Putamen (tissue), 1 donor: ENCODE data around the gene ZMAT3.
A peak's percentile ranks its signal among the peaks of the same experiment; 100 is the strongest.
"Not testable (repeated sequence)": the region's sequence is repeated elsewhere in the genome, so short reads cannot be mapped to it uniquely, and the experiment has no call there.

ENCODE experiments used
- DNase-seq: peaks from one replicate; pipeline ENCODE4 v3.0.0-alpha.2; 2016; ENCODE audit warnings: low spot score

The ZMAT3 gene, protein sequence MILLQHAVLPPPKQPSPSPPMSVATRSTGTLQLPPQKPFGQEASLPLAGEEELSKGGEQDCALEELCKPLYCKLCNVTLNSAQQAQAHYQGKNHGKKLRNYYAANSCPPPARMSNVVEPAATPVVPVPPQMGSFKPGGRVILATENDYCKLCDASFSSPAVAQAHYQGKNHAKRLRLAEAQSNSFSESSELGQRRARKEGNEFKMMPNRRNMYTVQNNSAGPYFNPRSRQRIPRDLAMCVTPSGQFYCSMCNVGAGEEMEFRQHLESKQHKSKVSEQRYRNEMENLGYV

DNA sequence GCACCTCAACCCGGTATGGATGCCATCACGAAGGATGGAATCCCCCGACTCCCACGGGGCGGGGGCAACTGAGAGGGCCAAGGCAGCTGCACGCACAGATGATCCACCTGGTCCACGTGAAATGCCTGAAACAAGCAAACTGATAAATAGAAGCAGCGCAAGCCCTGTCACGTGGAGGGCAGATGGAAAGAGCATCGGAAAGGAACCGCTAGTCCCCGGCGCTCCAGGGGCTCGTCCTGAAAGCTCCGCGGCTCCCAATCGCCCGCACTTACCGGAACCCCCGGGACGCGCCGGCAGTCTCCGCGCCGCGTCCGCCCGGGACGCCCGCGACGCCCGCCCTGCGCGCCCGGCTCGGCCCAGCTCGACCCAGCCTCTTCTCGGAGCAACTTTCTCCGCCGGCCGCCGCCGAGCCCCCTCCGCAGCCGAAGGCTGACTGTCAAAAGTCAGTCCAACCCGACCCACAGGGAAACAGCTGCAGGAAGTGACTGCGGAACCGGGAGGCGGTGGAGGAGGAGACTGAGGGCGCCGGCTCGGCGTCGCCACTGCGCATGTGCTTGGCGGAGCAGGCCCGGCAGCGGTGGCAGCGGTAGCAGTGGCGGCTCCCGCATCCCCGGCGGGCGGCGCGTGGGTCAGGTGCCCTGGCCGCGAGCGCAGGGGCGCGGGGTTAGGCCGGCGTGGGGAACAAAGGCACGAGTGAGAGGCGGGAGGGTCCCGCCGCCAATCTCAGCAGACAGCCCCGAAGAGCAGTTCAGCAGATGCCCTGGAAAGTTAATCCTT lies at the start of gene ZMAT3:
ZMAT3 (minus strand) TSS at position 487 of the 777 bp plus-strand sequence. CDS start 4,057 bp downstream, outside the sequence.
- DNase-seq, result peak; percentile 90

DNA sequence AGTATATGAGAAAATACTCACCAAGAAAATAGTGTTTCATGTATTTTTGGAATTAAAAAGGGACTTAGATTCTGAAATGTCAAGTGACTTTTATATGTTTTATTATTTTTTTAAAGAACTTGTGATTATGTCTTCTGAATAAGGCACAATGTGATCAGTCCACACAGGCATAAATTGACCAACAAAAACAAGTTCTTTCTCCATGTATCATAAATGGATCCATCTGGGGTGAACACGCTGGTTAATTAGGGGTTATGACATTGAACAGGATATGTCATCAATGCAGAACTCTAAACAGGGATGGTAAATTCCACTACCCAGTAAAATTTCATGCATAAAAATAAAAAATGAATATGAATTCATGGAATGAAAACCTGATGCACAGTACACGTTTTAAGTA lies 45.2 kb upstream of the ZMAT3 start:
- DNase-seq, result no peak

DNA sequence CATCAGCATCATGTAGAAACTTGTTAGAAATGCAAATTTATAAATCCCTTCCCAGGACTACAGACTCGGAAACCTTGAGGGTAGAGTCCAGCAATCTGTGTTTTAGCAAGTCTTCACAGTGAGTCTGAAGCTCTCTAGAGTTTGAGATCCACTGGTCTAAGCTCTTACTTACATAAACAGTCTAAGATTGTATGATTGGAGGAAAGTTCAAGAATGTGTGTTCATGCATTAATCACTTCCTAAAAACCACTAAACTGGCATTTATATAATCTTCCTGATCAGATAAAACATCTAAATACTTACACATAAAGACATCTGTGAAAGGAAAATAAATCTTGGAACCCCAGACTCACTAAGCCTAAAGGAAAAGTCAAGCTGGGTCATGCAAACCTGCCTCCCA lies 43.8 kb upstream of the ZMAT3 start:
- DNase-seq, result not testable (repeated sequence)

DNA sequence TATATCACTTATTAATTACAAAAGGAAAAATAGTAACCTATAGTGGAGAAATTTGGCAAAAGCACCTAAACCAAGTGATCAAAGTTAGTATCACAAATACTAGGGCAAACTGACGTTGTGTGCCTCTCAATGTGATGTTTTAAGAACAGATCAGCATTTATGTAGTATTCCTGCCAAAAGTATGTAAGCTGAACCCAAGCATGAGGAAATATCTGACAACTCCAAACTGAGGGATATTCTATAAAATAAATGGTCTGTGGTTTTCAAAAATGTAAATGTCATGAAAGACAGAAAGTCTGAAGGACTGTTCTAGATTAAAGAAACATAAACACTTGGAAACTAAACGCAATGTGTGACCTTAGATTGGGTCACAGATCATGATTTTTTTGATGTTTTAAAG lies 42.3 kb upstream of the ZMAT3 start:
- no peak for DNase-seq

DNA sequence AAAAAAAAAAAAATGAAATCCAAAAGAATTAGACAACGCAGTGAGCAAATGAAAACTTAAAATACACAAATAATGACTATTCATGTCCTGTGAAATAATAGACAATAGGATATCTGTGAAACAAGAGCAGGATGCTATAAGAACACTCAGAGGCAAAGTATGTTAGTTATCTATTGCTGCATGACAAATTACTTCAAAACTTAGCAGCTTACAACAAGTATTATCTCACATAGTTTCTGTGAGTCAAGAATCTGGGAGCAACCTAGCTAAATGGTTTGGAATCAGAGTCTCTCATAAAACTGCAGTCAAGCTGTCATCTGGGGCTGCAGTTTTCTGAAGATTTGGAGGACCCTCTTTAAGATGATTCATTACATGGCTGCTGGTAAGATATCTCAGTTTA lies 36.5 kb upstream of the ZMAT3 start:
- DNase-seq, result no peak

DNA sequence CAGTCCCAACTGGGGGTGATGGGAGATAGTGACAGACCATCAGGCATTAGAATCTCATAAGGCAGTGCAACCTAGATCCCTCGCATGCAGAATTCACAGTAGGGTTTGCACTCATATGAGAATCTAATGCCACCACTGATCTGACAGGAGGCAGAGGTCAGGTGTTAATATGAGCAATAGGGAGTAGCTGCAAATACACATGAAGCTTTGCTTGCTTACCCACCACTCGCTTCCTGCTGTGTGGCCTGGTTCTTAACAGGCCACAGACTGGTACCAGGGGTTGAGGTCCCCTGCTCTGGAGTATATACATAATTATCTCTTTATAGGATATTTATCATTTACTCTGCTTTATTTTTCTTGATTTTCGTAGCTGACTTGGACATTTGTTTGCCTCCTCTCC lies 36.0 kb upstream of the ZMAT3 start:
- no peak for DNase-seq

DNA sequence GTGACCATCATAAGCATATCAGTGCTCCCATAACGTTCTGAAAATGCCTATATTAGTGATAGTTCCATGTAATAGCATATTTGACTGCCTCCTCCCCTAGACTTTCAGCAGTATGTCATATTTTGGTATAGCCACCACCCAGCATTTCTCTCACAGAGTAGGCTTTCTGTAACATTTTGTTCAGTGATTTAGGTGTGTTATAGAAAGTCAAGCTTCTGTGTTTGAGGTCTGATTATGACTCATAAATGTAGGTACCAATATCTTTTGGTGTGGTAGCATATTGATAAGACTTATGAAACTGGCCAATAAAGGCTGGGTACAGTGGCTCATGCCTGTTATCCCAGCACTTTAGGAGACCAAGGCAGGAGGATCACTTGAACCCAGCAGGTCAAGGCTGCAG lies 34.3 kb upstream of the ZMAT3 start:
- no peak for DNase-seq

DNA sequence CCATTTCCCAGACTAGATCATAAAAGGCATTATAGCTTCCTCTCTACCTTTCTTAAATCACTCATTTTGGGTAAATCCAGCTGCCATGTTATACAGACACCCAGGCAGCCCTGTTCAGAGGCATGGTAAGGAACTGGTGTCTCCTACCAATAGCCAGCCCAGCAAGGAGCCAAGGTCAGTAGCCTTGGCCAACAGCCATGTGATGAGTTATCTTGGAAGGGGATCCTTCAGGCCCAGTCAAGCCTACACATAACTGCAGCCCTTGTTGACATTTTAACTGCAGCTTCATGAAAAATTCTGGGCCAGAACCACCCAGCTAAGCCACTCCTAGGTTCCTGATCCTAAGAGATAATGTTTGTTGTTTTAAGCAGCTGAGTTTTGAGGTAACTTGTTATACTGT lies 29.0 kb upstream of the ZMAT3 start:
- DNase-seq, result no peak

DNA sequence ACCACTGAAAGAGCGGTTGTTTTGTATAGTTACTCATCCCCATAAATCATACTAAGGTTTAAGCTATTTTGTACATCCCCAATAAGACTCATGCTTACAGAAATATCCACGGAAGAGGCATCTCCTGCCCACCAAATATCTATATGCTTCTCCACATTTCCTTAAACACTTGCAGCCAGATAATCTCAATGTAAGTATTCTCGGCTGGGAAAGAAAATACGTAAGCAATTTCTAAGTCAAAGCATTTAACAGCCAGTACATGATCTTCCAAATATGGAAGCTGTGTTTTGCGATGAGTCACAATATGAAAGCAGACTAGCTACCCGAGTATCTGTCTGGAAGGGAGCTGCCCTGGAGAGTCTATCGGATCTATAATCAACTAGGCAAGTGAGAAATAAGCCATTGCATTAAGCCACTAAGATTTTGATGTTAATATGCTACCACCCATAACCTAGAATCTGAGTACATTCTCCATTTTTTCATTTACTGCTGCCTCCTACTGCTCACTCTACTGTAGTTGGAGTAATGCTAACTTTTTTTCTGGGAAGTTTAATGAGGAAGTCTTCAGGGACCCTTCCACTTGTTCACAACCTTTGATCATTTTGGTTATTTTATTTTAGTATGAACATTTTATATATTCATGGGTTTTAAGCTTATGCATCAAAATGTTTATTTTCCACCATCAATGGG lies 26.9 kb upstream of the ZMAT3 start:
- DNase-seq, result no peak

DNA sequence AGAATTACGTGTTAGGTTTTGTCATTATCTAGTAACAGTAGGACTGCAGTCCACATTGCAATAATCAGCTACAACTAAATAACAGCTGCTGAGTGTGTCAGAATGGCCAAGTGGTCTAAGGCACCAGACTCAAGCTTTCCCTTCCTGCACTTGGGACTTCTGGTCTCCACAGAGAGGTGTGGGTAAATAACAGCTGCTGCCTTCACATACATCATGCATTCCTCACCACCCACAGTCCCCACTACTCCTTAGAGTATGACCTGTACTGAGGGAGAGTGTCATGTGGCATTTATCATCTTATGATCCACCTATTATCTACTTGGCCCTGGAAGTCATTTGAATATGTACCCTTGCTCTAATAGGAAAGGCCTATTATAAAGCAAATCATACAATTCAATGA lies 22.2 kb upstream of the ZMAT3 start:
- no peak for DNase-seq

DNA sequence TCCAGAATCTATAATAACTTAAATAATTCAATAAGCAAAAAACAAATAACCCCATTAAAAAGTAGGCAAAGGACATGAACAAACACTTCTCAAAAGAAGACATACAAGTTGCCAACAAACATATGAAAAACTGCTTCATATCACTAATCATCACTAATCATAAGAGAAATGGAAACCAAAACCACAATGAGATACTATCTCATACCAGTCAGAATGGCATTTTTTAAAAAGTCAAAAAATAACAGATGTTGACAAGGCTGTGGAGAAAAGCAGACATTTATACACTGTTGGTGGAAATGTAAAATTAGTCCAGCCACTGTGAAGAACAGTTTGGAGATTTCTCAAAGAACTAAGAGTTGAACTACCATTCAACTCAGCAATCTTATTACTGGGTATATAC lies 19.5 kb upstream of the ZMAT3 start:
- no peak for DNase-seq

DNA sequence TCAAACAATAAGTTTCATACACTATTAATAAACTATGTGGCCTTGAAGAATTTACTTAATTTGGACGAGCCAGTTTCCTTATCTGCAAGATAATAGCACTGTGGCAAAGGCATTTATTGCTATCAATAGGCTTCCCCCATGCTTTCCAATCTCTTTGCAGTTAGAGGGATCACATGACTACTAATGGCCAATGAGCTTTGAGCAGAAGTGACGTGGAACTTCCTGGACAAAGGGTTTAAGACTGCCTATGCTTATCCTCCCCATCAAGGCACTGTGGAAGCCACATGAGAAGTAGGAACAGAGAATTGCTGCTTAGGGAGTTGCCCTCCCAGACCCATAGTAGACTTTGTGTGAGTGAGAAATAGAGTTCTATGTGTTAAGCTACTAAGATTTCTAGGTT lies 16.7 kb upstream of the ZMAT3 start:
- DNase-seq, result no peak

DNA sequence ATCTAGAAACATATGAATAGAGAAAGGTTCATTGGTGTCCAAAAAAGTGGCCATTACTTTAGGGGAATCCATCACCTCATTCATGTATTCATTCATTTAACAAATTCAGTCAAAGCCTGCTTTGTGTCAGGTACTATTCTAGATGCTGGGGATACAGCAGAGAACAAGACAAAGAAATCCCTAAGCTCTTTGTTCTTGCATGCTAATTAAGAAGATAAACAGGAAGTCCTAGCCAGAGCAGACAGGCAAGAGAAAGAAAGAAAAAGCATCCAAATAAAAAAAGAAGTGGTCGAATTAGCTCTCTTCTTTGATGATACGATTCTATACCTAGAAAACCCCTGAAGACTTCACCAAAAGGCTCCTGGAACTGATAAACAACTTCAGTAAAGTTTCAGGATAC lies 12.4 kb upstream of the ZMAT3 start:
- DNase-seq, result no peak

DNA sequence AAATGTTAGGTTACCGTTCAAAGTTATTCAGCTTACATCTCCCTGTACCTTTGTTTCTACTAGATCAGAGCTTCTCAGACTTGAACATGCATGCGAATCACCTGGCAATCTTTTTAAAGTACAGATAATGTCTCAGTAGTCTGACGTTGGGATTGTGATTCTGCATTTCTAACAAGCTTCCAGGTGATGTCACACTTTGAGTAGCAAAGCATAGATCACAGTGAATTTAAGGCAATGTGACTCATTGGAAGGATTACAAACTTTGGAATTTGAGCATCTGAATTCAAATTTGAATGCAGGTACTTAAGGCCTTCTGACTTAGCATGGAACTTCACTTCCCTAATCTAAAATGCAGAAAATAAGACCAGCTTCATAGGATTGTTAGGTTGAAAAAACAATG lies 10.8 kb upstream of the ZMAT3 start:
- DNase-seq, result no peak

DNA sequence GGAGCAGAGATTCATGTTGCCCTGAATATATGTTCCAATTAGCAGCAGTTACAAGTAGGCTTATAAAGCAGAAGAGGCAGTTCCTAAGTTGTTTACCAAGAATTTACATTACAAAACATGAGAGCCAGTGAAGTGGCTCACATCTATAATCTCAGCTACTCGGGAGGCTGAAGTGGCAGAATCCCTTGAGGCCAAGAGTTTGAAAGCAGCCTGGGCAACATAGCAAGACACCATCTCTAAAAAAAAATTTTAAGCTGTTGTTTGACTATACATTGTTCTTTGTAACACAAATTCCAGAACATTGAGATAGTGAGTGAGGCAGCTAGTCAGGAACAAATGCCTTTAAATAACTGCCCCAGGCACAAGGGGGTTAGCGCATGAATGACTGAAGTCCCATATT lies 10.3 kb upstream of the ZMAT3 start:
- no peak for DNase-seq

DNA sequence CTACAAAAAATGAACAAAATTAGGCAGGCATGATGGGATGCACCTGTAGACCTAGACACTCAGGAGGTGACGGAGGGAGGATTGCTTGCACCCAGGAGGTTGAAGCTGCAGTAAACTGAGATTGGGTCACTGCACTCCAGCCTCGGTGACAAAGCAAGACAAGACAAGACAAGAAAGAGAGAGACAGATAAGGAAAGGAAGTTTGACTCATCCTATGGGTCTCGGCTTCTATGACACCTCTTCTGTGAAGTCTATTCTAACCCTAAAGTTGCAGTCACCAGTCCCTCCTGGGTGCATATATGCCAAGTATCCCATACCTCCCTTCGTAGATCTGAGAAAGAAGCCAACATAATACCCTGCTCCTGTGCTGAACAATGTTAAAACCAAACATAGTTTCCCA lies 7.9 kb upstream of the ZMAT3 start:
- DNase-seq, result no peak

DNA sequence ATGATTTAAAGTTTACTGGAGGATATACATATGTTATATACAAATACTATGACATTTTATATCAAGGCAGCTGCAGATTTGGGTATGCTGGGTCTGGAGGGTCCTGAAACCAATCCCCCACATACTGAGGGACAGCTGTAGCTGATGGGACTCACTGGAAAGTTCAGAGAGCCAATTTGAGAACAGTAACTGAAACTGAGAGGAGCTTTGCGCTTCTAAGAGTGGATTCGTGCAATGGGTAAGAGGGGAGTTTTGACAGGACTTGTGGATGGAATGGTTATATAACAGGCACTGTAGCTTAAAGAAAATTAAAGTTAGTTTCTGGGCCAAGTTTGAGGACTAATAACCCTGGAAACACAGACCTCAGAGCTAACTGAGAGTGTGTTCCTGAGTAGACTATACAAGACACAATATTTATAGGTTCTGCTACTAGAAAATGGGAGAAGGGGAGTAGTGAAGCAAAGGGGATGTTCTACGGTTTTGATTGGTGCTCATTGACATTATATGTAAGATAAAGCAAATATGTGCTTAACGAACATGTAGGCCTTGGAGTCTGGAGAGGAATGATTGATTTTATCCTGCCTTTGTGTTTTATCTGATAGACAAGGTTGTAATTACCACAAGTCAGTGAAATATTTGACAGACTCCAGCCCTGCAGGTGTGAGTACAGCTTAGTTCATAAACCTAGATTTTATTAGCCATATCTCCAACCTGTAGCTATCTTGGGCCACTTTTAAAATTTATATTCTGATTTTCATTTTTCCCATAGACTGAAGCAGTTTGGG lies 4.8 kb upstream of the ZMAT3 start:
- no peak for DNase-seq

DNA sequence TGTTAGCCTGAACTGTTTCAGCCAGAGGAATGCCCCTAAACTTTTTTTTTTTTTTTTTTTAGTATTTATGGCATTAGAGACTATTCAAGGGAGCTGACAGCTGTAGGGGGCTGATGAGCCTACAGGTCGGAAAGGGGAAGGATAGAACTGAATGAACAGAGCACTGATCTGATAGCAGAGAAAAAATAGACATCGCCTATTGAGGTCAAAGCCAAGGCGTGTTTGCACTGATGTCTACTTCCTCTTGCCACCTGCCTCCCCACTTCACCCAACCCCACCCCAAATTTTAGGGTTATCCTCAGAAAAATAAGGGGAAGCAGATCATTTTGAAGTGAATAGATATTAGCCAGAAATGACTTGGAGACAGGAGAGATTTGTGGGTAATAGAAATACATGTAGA lies 3.0 kb upstream of the ZMAT3 start:
- DNase-seq, result no peak

DNA sequence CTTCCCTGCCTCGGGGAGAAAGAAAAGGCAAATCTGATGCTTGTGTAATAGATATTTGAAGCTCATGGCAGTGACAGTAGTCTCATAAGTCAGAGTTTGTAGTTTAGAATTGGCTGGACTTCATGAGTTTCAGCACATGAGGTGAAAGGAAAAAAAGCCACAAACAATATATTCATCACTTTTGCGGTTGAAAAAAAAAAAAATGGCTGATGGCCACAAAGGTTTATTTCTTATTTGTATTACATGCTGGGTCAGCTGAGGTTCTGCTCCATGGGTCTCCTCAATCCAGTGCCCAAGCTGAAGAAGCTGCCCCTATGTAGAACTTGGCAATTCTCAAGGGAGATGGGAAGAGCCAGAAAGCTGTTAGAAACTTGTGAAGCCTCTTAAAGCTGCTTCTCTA lies 2.2 kb upstream of the ZMAT3 start:
- DNase-seq, result no peak

DNA sequence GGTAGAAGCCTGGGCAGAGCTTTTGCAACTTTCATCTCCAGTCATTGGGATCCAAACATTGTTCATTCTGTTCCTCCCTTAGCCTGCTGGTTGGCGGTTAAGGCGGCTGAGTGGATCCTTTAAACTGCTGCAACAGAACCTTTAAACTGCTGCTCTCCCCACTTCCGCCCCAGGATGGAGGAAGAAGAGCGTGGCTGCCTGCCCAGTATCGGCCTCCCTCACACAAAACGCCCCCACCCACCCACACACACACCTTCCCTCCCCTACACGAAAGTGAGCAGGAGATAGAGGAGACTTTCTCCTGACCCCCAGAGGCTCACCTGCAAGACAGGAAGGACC lies 460 bp upstream of the ZMAT3 start:
- DNase-seq, result peak; percentile 30

DNA sequence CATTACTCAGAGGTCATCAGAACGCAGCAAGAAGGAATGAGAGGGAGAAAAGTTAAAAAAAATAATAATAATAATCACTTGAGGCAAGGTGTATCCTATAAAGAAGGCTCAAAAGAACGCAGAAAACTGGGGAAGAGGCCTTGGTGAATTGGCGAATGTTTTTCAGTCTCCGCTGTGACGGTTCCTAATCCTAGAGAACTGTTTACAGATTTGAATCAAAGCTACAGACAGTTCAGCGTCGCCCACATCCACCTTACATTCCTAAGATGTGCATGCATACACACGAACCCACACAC lies 634 bp downstream of the ZMAT3 start:
- no peak for DNase-seq

DNA sequence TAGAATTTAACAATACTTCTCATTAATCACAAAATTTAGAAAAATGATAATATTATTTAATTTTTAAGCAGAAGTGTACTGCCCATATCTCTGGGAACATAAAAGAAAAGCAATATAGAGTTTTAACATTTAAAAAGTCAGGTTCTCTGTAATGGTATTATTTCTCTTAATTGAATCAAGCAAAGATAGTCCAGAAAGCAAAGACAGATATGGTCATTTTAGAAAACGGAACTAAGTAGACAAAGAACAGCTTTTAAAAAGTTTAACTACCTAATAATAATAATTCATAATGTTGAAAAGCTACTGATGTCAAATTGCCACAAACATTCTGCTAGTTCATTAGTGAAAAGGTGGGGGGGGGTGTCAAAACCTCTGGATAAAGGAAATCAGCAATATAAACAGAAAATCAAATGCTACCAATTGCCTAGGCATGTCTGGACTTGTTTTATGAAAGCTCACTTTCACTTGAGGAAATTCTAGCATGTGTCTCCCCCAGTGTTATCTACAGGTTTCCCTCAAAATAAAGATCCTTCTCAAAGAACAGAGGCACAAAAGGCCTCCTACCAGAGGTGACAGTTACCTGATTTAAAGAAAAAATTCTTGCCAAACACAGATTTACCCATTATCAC lies 1.7 kb downstream of the ZMAT3 start:
- no peak for DNase-seq
